ENCODE measurements around the gene ROBO2.
A peak's percentile ranks its signal among the peaks of the same experiment; 100 is the strongest.

DNA sequence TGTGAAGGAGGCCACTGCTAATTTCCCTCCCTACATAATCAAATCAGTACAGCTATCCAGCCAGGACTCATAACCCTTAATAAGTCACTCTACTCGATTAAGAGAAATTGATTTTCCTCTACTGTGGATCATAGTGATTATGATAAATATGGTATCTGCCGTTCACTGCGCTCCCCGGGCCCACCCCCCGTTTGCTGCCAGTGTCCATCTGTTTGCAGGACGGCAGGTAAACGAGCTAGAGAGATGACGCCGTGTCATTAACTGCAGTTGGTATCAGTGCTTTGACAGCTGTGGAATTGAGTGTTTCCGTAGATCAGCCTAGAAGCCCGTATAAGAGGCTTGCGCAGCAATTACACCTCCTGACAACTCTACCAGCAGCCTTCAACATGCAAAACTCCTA, 94.9 kb downstream of the ROBO2 start:
- TF ChIP-seq, protein P1, sequence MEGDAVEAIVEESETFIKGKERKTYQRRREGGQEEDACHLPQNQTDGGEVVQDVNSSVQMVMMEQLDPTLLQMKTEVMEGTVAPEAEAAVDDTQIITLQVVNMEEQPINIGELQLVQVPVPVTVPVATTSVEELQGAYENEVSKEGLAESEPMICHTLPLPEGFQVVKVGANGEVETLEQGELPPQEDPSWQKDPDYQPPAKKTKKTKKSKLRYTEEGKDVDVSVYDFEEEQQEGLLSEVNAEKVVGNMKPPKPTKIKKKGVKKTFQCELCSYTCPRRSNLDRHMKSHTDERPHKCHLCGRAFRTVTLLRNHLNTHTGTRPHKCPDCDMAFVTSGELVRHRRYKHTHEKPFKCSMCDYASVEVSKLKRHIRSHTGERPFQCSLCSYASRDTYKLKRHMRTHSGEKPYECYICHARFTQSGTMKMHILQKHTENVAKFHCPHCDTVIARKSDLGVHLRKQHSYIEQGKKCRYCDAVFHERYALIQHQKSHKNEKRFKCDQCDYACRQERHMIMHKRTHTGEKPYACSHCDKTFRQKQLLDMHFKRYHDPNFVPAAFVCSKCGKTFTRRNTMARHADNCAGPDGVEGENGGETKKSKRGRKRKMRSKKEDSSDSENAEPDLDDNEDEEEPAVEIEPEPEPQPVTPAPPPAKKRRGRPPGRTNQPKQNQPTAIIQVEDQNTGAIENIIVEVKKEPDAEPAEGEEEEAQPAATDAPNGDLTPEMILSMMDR (IDR thresholded peaks at IDR 0.05; ENCODE audit: poor library complexity, severe bottlenecking) = no peak
- TF ChIP-seq POLR2AphosphoS5 (IDR thresholded peaks at IDR 0.05) (peak; percentile 69), TAF1 (IDR thresholded peaks at IDR 0.05; ENCODE audit: low read depth) (no peak), EP300 (conservative IDR thresholded peaks at IDR 0.05; ENCODE audit: poor library complexity, severe bottlenecking) (peak; percentile 71), EZH2 (IDR thresholded peaks at IDR 0.05; ENCODE audit: borderline replicate concordance, insufficient read depth, low read length, poor library complexity, severe bottlenecking) (no peak)
- TF ChIP-seq, protein P2, sequence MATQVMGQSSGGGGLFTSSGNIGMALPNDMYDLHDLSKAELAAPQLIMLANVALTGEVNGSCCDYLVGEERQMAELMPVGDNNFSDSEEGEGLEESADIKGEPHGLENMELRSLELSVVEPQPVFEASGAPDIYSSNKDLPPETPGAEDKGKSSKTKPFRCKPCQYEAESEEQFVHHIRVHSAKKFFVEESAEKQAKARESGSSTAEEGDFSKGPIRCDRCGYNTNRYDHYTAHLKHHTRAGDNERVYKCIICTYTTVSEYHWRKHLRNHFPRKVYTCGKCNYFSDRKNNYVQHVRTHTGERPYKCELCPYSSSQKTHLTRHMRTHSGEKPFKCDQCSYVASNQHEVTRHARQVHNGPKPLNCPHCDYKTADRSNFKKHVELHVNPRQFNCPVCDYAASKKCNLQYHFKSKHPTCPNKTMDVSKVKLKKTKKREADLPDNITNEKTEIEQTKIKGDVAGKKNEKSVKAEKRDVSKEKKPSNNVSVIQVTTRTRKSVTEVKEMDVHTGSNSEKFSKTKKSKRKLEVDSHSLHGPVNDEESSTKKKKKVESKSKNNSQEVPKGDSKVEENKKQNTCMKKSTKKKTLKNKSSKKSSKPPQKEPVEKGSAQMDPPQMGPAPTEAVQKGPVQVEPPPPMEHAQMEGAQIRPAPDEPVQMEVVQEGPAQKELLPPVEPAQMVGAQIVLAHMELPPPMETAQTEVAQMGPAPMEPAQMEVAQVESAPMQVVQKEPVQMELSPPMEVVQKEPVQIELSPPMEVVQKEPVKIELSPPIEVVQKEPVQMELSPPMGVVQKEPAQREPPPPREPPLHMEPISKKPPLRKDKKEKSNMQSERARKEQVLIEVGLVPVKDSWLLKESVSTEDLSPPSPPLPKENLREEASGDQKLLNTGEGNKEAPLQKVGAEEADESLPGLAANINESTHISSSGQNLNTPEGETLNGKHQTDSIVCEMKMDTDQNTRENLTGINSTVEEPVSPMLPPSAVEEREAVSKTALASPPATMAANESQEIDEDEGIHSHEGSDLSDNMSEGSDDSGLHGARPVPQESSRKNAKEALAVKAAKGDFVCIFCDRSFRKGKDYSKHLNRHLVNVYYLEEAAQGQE (IDR thresholded peaks at IDR 0.05; ENCODE audit: borderline replicate concordance) = no peak
